Amniotic stem cell (primary cell): ENCODE results near the gene TCF3.
"Not testable (repeated sequence)": the region's sequence is repeated elsewhere in the genome, so short reads cannot be mapped to it uniquely, and the experiment has no call there.

ENCODE experiments used
- DNase-seq: peaks from one replicate; lab custom pipeline; 2025; lab: John Stamatoyannopoulos, UW

Gene TCF3

GRCh38 chr19:1652471-1653299 is at the start of gene TCF3:
Gene TCF3, minus strand, starts transcription at chr19:1652615. Its CDS starts 2,367 bp downstream, at chr19:1650248.
- peak; percentile 98 for DNase-seq

- no peak for DNase-seq
These were observed 48.6 kb upstream of the TCF3 start for GRCh38 chr19:1700733-1701663.

- no peak for DNase-seq
These were observed 47.8 kb upstream of the TCF3 start for GRCh38 chr19:1699998-1700732.

GRCh38 chr19:1699386-1699785 is 47.0 kb upstream of the TCF3 start:
- no peak for DNase-seq

GRCh38 chr19:1698636-1699035 is 46.2 kb upstream of the TCF3 start:
- DNase-seq = no peak

- not testable (repeated sequence) for DNase-seq
These were observed 43.1 kb upstream of the TCF3 start for GRCh38 chr19:1695481-1695880.

- no peak for DNase-seq
These were observed 39.3 kb upstream of the TCF3 start for GRCh38 chr19:1691589-1692290.

- no peak for DNase-seq
These were observed 38.4 kb upstream of the TCF3 start for GRCh38 chr19:1690699-1691307.

GRCh38 chr19:1685785-1686184 is 33.4 kb upstream of the TCF3 start:
- DNase-seq = not testable (repeated sequence)

- no peak for DNase-seq
These were observed 32.6 kb upstream of the TCF3 start for GRCh38 chr19:1685046-1685445.

GRCh38 chr19:1684573-1684912 is 32.1 kb upstream of the TCF3 start:
- no peak for DNase-seq

- DNase-seq = no peak
These were observed 31.6 kb upstream of the TCF3 start for GRCh38 chr19:1683869-1684572.

- no peak for DNase-seq
These were observed 28.6 kb upstream of the TCF3 start for GRCh38 chr19:1680976-1681375.

- DNase-seq = no peak
These were observed 25.7 kb upstream of the TCF3 start for GRCh38 chr19:1678073-1678472.

- no peak for DNase-seq
These were observed 24.2 kb upstream of the TCF3 start for GRCh38 chr19:1676351-1677266.

GRCh38 chr19:1675633-1676350 is 23.4 kb upstream of the TCF3 start:
- DNase-seq = no peak

GRCh38 chr19:1674293-1674679 is 21.9 kb upstream of the TCF3 start:
- DNase-seq = no peak

GRCh38 chr19:1673645-1674292 is 21.4 kb upstream of the TCF3 start:
- DNase-seq = no peak
